ENCODE data around the gene EIF3J.

DNA sequence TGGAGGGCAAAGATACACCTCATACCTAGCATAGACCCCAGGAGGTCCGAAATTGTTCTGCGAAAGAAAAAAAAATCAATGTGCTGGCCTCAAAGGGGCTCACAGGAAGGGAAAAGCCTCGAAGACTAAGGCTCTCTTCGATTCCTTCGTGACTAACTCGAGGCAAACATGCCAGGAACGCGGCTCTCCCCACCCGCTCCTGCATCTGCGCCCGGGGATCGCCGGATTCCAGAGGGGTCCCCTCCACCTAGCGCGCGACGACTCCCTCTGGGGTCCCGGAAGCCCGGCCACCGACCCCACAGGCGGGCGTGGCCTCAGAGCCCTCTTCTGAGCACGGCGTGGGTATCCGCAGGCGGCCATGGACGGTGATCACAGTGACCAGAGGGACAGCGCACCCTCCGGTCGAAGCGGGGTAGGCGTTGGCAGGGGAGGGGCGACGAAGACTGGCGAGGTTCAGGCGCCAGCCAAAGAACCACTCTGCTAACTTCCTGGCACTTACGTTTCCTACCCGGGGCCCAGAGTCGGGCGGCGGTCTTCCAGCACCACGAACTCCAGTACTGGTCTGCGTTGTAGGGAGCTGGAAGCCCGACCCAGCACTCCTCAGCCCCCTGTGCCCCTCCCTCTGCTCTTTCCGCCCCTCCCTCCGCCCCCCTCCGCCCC, 515 bp upstream of the EIF3J start:
- TF ChIP-seq, protein P1, sequence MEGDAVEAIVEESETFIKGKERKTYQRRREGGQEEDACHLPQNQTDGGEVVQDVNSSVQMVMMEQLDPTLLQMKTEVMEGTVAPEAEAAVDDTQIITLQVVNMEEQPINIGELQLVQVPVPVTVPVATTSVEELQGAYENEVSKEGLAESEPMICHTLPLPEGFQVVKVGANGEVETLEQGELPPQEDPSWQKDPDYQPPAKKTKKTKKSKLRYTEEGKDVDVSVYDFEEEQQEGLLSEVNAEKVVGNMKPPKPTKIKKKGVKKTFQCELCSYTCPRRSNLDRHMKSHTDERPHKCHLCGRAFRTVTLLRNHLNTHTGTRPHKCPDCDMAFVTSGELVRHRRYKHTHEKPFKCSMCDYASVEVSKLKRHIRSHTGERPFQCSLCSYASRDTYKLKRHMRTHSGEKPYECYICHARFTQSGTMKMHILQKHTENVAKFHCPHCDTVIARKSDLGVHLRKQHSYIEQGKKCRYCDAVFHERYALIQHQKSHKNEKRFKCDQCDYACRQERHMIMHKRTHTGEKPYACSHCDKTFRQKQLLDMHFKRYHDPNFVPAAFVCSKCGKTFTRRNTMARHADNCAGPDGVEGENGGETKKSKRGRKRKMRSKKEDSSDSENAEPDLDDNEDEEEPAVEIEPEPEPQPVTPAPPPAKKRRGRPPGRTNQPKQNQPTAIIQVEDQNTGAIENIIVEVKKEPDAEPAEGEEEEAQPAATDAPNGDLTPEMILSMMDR (IDR thresholded peaks at IDR 0.05; ENCODE audit: low read depth, low read length) = peak; percentile 33; the same call in 1 of the 2 replicates
- no peak for TF ChIP-seq EZH2phosphoT487 (IDR thresholded peaks at IDR 0.05; ENCODE audit: low read depth)
